Left ventricle myocardium inferior (tissue), 1 donor: ENCODE data around the gene WFIKKN2. TPM values are rescaled to one million over a fixed set of nuclear protein-coding genes. Genes with fewer than 3 reads are reported as not detected.

Experiments used
- DNase-seq: peaks from one replicate; pipeline ENCODE4 v3.0.0-alpha.2; 2020
- H3K27ac ChIP-seq: fragments of 200-600 bp; replicated peaks from 2 replicates; pipeline ENCODE4 v1.8.0; 2021
- H3K27me3 ChIP-seq: fragments of 200-600 bp; 2 replicates; pipeline ENCODE4 v1.8.0; 2021; ENCODE audit warnings: low read depth
- H3K36me3 ChIP-seq: fragments of 200-600 bp; 2 replicates; pipeline ENCODE4 v1.8.0; 2021
- H3K4me1 ChIP-seq: fragments of 200-600 bp; 2 replicates; pipeline ENCODE4 v1.8.0; 2021
- H3K4me3 ChIP-seq: fragments of 200-600 bp; 2 replicates; pipeline ENCODE4 v1.8.0; 2021; ENCODE audit warnings: mild to moderate bottlenecking, moderate library complexity
- H3K9me3 ChIP-seq: fragments of 200-600 bp; replicated peaks from 2 replicates; pipeline ENCODE4 v1.8.0; 2021
- CTCF ChIP-seq: fragments of 200-600 bp; IDR thresholded peaks from 2 replicates; pipeline ENCODE4 v1.8.0; 2021; ENCODE audit warnings: antibody characterized with exemption, mild to moderate bottlenecking, borderline replicate concordance
- intact Hi-C: fragments of 100-400 bp; cut with micrococcal nuclease; formaldehyde crosslinking; loops from one replicate; pipeline ENCODE4 v1.11.0; 2022
- total RNA-seq: library from RNA; stranded (reverse); fragmentation: NEBNext Ultra II Directional; extraction: Animal tissue kit (Norgen Biotek cat#: 25700); gene quantifications from one replicate; pipeline ENCODE4 v1.2.1, GENCODE V29; 2021
- donor health status: DM: no; HTN: yes; CAD: no; lungs with severe emphysema.

The WFIKKN2 gene
- total RNA-seq, 1 donor from 2014 or later, result 0.25 TPM

DNA sequence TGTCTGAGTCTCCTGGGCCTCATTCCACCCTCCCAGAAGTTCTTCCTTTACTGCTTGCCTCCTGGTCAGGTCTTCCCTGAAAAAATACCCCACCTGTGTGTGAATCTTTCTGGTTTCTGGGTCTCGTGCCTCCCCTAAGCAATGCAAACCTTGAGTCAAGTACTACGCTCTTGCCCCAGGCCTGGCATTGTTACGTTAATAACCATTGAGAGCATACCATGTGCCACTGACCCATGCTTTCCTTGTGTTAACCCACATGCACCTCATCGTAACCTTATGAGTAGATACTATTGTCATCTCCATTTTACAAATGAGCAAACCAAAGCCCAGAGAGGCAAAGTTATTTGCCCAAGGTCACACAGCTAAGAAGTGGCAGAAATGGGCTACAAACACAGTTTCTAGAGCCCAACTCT lies 56.2 kb downstream of the WFIKKN2 start:
- intact Hi-C loops, result no loop called here
- TF ChIP-seq CTCF, result no peak
- Histone ChIP-seq H3K36me3 (no peaks in the 10 kb centered on the region), H3K9me3 (no peaks in the 10 kb centered on the region), H3K27ac (no peak overlapping the region), H3K4me1 (peaks cover 6% of the 10 kb centered on the region), H3K4me3 (no peak overlapping the region), H3K27me3 (no peaks in the 10 kb centered on the region)
- DNase-seq, result no peak

Other genes starting within 250 kb of the WFIKKN2 start
- 0.88 TPM for gene ABCC3, start 200.7 kb upstream of the WFIKKN2 start, total RNA-seq
- gene ANKRD40, start 127.7 kb upstream of the WFIKKN2 start, total RNA-seq, result 53.1 TPM
- 64.4 TPM for gene LUC7L3, start 116.0 kb upstream of the WFIKKN2 start, total RNA-seq
- gene ANKRD40CL, start 68.1 kb upstream of the WFIKKN2 start, total RNA-seq, result not detected
- 101 TPM for gene TOB1, start 30.8 kb downstream of the WFIKKN2 start, total RNA-seq